HG02571 (cell line): ENCODE data around the gene HINT1.

Source experiments
- ATAC-seq: cut with Tn5 transposase; IDR thresholded peaks from one replicate; pipeline ENCODE4 v1.9.1; 2021; ENCODE audit warnings: mild to moderate bottlenecking, moderate library complexity; ENCODE audit not compliant: unreplicated experiment

HINT1 gene

GRCh38 chr5:131112424-131112823, 52.6 kb downstream of the HINT1 start:
- no peak for ATAC-seq

- no peak for ATAC-seq
Observed at GRCh38 chr5:131110256-131110594, 54.8 kb downstream of the HINT1 start.

GRCh38 chr5:131109540-131110255, 55.4 kb downstream of the HINT1 start:
- peak; percentile 87 for ATAC-seq
